CD4-positive, CD25-positive, alpha-beta regulatory T cell (primary cell): ENCODE results near the gene RASGRP2. TPM values are rescaled to one million over a fixed set of nuclear protein-coding genes. Genes with fewer than 3 reads are reported as not detected.

Source experiments
- ATAC-seq, 2 donors: fragments of 150-1000 bp; cut with Tn5 transposase; one replicate each; pipeline ENCODE4 v1.10.0; 2021; ENCODE audit warnings: low read depth in 2 of 2, moderate number of reproducible peaks in 2 of 2, moderate library complexity in 1 of 2
- DNase-seq, 3 donors: peaks; one replicate each; pipeline versions ENCODE4 v3.0.0 to v3.0.0-alpha.2; 2012 to 2022; ENCODE audit warnings: mixed read lengths in 1 of 3
- H3K27ac ChIP-seq: one replicate; pipeline ENCODE4 v1.7.0; 2013; ENCODE audit warnings: mild to moderate bottlenecking, low read length; ENCODE audit not compliant: insufficient read depth, poor library complexity, severe bottlenecking
- H3K27me3 ChIP-seq: one replicate; pipeline ENCODE4 v1.7.0; 2013; ENCODE audit warnings: low read length; ENCODE audit not compliant: control insufficient read depth, insufficient read depth
- H3K36me3 ChIP-seq: one replicate; pipeline ENCODE4 v1.7.0; 2013; ENCODE audit warnings: mild to moderate bottlenecking, low read length, moderate library complexity; ENCODE audit not compliant: control insufficient read depth, insufficient read depth
- H3K4me1 ChIP-seq: 2 replicates; pipeline ENCODE4 v1.7.0; 2013; ENCODE audit warnings: mild to moderate bottlenecking, low read length; ENCODE audit not compliant: insufficient read depth, control insufficient read depth, poor library complexity, severe bottlenecking
- H3K4me3 ChIP-seq: one replicate; pipeline ENCODE4 v1.7.0; 2013; ENCODE audit warnings: low read depth, mild to moderate bottlenecking, low read length, moderate library complexity
- H3K9me3 ChIP-seq, 2 experiments: 1 replicate in 1 of 2; 2 replicates in 1 of 2; pipeline ENCODE4 v1.7.0; 2013; ENCODE audit warnings: low read length in 2 of 2, mild to moderate bottlenecking in 1 of 2, moderate library complexity in 1 of 2; ENCODE audit not compliant: control insufficient read depth in 2 of 2
- H3K27ac Mint-ChIP-seq, 3 donors: one replicate each; pipeline ENCODE4 v1.8.0; 2020 to 2022; ENCODE audit warnings: mild to moderate bottlenecking in 3 of 3, mixed read lengths in 3 of 3, moderate library complexity in 2 of 3
- H3K27me3 Mint-ChIP-seq: one replicate; pipeline ENCODE4 v1.8.0; 2022; ENCODE audit warnings: mild to moderate bottlenecking, mixed read lengths
- H3K36me3 Mint-ChIP-seq: one replicate; pipeline ENCODE4 v1.8.0; 2020; ENCODE audit warnings: mixed read lengths
- H3K4me1 Mint-ChIP-seq, 4 donors: one replicate each; pipeline ENCODE4 v1.8.0; 2020 to 2022; ENCODE audit warnings: mixed read lengths in 4 of 4, mild to moderate bottlenecking in 1 of 4
- H3K4me3 Mint-ChIP-seq, 4 donors: one replicate each; pipeline ENCODE4 v1.8.0; 2020 to 2022; ENCODE audit warnings: mild to moderate bottlenecking in 4 of 4, mixed read lengths in 4 of 4, moderate library complexity in 3 of 4
- H3K9me3 Mint-ChIP-seq, 7 donors: one replicate each; pipeline ENCODE4 v1.8.0; 2020 to 2022; ENCODE audit warnings: mixed read lengths in 7 of 7, mild to moderate bottlenecking in 3 of 7, moderate library complexity in 2 of 7
- polyA plus RNA-seq, 4 donors: library from polyadenylated mRNA; unstranded; fragments of 300-500 nt; fragmentation: Illumina TruSeq; gene quantifications; one replicate each; pipeline ENCODE4 v1.2.3, GENCODE V29; 2021
- total RNA-seq: library from RNA; stranded (reverse); gene quantifications from one replicate; pipeline ENCODE4 v1.2.3, GENCODE V29; 2022

The RASGRP2 gene
- total and polyA plus RNA-seq, 5 donors from 2014 or later = 140 to 570 (median 169) TPM

GRCh38 chr11:64697663-64698375, 46.1 kb downstream of the RASGRP2 start:
- no peak overlapping the region for H3K4me3 ChIP-seq
- ATAC-seq (no peak), DNase-seq (no peak)
- H3K27ac ChIP-seq = no peak overlapping the region
- Mint-ChIP-seq H3K27me3 (peaks cover 29% of the 10 kb centered on the region), H3K27ac (peak overlapping the region in 1 of 3 donors; percentile 15), H3K4me3 (no peak overlapping the region), H3K9me3 (peaks cover 0 to 3% (median 0%) of the 10 kb centered on the region in 7 donors), H3K36me3 (no peaks in the 10 kb centered on the region), H3K4me1 (peaks cover 0 to 5% (median 0%) of the 10 kb centered on the region in 4 donors)
- H3K4me1 ChIP-seq = no peaks in the 10 kb centered on the region
- peaks cover 5% of the 10 kb centered on the region for H3K27me3 ChIP-seq
- no peaks in the 10 kb centered on the region for H3K36me3 ChIP-seq
- H3K9me3 ChIP-seq = no peaks in the 10 kb centered on the region

- Mint-ChIP-seq H3K27ac (no peak overlapping the region), H3K27me3 (peaks cover 47% of the 10 kb centered on the region)
- no peak for DNase-seq
Measured at GRCh38 chr11:64696045-64696444, 47.9 kb downstream of the RASGRP2 start.

GRCh38 chr11:64695548-64695947, 48.4 kb downstream of the RASGRP2 start:
- H3K27me3 Mint-ChIP-seq = peaks cover 52% of the 10 kb centered on the region
- Histone ChIP-seq H3K9me3 (no peaks in the 10 kb centered on the region), H3K27ac (no peak overlapping the region), H3K4me3 (no peak overlapping the region), H3K4me1 (no peaks in the 10 kb centered on the region), H3K36me3 (no peaks in the 10 kb centered on the region), H3K27me3 (peaks cover 6% of the 10 kb centered on the region)
- no peak for DNase-seq
- H3K9me3 Mint-ChIP-seq = peaks cover 0 to 3% (median 0%) of the 10 kb centered on the region in 7 donors
- no peak overlapping the region for H3K27ac Mint-ChIP-seq
- no peaks in the 10 kb centered on the region for H3K36me3 Mint-ChIP-seq
- no peak for ATAC-seq
- H3K4me1 Mint-ChIP-seq = peaks cover 0 to 11% (median under 1%) of the 10 kb centered on the region in 4 donors
- no peak overlapping the region for H3K4me3 Mint-ChIP-seq

More at GRCh38 chr11:64696045-64696444, 47.9 kb downstream of the RASGRP2 start:
- Histone ChIP-seq H3K27ac (no peak overlapping the region), H3K27me3 (peaks cover 6% of the 10 kb centered on the region), H3K4me3 (no peak overlapping the region), H3K4me1 (no peaks in the 10 kb centered on the region), H3K36me3 (no peaks in the 10 kb centered on the region), H3K9me3 (no peaks in the 10 kb centered on the region)
- Mint-ChIP-seq H3K9me3 (peaks cover 0 to 3% (median 0%) of the 10 kb centered on the region in 7 donors), H3K4me1 (peaks cover 0 to 11% (median under 1%) of the 10 kb centered on the region in 4 donors), H3K36me3 (no peaks in the 10 kb centered on the region), H3K4me3 (no peak overlapping the region)
- ATAC-seq = no peak

- Mint-ChIP-seq H3K4me1 (peaks cover 0 to 11% (median under 1%) of the 10 kb centered on the region in 4 donors), H3K27ac (peak overlapping the region in 1 of 3 donors; percentile 82), H3K36me3 (no peaks in the 10 kb centered on the region), H3K27me3 (peaks cover 52% of the 10 kb centered on the region), H3K4me3 (no peak overlapping the region), H3K9me3 (peaks cover 0 to 3% (median 0%) of the 10 kb centered on the region in 7 donors)
- no peak for ATAC-seq
- no peak overlapping the region for H3K27ac ChIP-seq
- peaks cover 6% of the 10 kb centered on the region for H3K27me3 ChIP-seq
- H3K9me3 ChIP-seq = no peaks in the 10 kb centered on the region
- no peaks in the 10 kb centered on the region for H3K36me3 ChIP-seq
- H3K4me1 ChIP-seq = no peaks in the 10 kb centered on the region
- H3K4me3 ChIP-seq = no peak overlapping the region
- DNase-seq = no peak
Measured at GRCh38 chr11:64694821-64695365, 49.0 kb downstream of the RASGRP2 start.

- Mint-ChIP-seq H3K4me3 (no peak overlapping the region), H3K36me3 (no peaks in the 10 kb centered on the region), H3K27me3 (peaks cover 59% of the 10 kb centered on the region), H3K4me1 (peaks cover 0 to 11% (median under 1%) of the 10 kb centered on the region in 4 donors), H3K9me3 (peaks cover 0 to 3% (median 0%) of the 10 kb centered on the region in 7 donors), H3K27ac (peak overlapping the region in 1 of 3 donors; percentile 69)
- H3K27ac ChIP-seq = no peak overlapping the region
- no peaks in the 10 kb centered on the region for H3K9me3 ChIP-seq
- peaks cover 6% of the 10 kb centered on the region for H3K27me3 ChIP-seq
- no peak for ATAC-seq
- no peaks in the 10 kb centered on the region for H3K4me1 ChIP-seq
- no peaks in the 10 kb centered on the region for H3K36me3 ChIP-seq
- no peak for DNase-seq
- H3K4me3 ChIP-seq = no peak overlapping the region
Measured at GRCh38 chr11:64694026-64694755, 49.8 kb downstream of the RASGRP2 start.

GRCh38 chr11:64692764-64693331, 51.1 kb downstream of the RASGRP2 start:
- peak overlapping the region in 1 of 4 donors; percentile 48 for H3K4me3 Mint-ChIP-seq
- peaks cover 59% of the 10 kb centered on the region for H3K27me3 Mint-ChIP-seq
- H3K9me3 Mint-ChIP-seq = peaks cover 0 to 3% (median 0%) of the 10 kb centered on the region in 7 donors
- Histone ChIP-seq H3K4me1 (peaks cover 9% of the 10 kb centered on the region), H3K4me3 (no peak overlapping the region), H3K36me3 (no peaks in the 10 kb centered on the region), H3K9me3 (no peaks in the 10 kb centered on the region), H3K27me3 (peaks cover 6% of the 10 kb centered on the region), H3K27ac (no peak overlapping the region)
- DNase-seq (no peak), ATAC-seq (no peak)
- peaks cover 0 to 23% (median 3%) of the 10 kb centered on the region in 4 donors for H3K4me1 Mint-ChIP-seq
- no peaks in the 10 kb centered on the region for H3K36me3 Mint-ChIP-seq
- no peak overlapping the region for H3K27ac Mint-ChIP-seq

- no peak overlapping the region for H3K27ac ChIP-seq
Measured at GRCh38 chr11:64691543-64691942, 52.4 kb downstream of the RASGRP2 start.

More at GRCh38 chr11:64691543-64691942, 52.4 kb downstream of the RASGRP2 start:
- Histone ChIP-seq H3K27me3 (peaks cover 6% of the 10 kb centered on the region), H3K36me3 (no peaks in the 10 kb centered on the region), H3K4me1 (peaks cover 9% of the 10 kb centered on the region), H3K9me3 (no peaks in the 10 kb centered on the region), H3K4me3 (no peak overlapping the region)
- Mint-ChIP-seq H3K9me3 (peaks cover 0 to 2% (median 0%) of the 10 kb centered on the region in 7 donors), H3K36me3 (no peaks in the 10 kb centered on the region), H3K4me3 (no peak overlapping the region), H3K27me3 (peaks cover 56% of the 10 kb centered on the region), H3K27ac (no peak overlapping the region), H3K4me1 (peaks cover 0 to 26% (median 3%) of the 10 kb centered on the region in 4 donors)
- DNase-seq (no peak), ATAC-seq (no peak)
